PFSK-1 (cell line): ENCODE measurements around the gene DDX53.

Experiments
- FOXP2 ChIP-seq: optimal IDR thresholded peaks from 2 replicates; pipeline ENCODE3; 2011; ENCODE audit warnings: borderline replicate concordance, control low read depth, inconsistent platforms; ENCODE audit not compliant: insufficient read depth; ENCODE audit errors: extremely low read length, extremely low read depth
- POLR2AphosphoS5 ChIP-seq: IDR thresholded peaks from 2 replicates; pipeline ENCODE4 v1.6.1; 2012; ENCODE audit warnings: low read depth, mild to moderate bottlenecking, control low read depth, low read length, moderate library complexity
- REST ChIP-seq, 2 experiments: IDR thresholded peaks; 2 replicates each; pipeline versions ENCODE4 v1.6.1 to v1.8.0; 2011 to 2012; ENCODE audit warnings: low read depth in 2 of 2, low read length in 2 of 2, control low read depth in 1 of 2, inconsistent platforms in 1 of 2, mild to moderate bottlenecking in 1 of 2, moderate library complexity in 1 of 2; ENCODE audit not compliant: insufficient read depth in 1 of 2
- SIN3A ChIP-seq: IDR thresholded peaks from 2 replicates; pipeline ENCODE4 v1.6.1; 2012; ENCODE audit warnings: mild to moderate bottlenecking, low read length, moderate library complexity, borderline replicate concordance; ENCODE audit not compliant: insufficient read depth
- TAF1 ChIP-seq: IDR thresholded peaks from 2 replicates; pipeline ENCODE4 v1.6.1; 2012; ENCODE audit warnings: low read length, control low read depth, borderline replicate concordance; ENCODE audit not compliant: insufficient read depth

The DDX53 gene

GRCh38 chrX:23008431-23009099, 8.8 kb downstream of the DDX53 start:
- TF ChIP-seq REST (IDR thresholded peaks at IDR 0.05; ENCODE audit: insufficient read depth in 1 of 2, low read depth in 2 of 2, low read length in 2 of 2): no peak
- no peak for TF ChIP-seq FOXP2
- no peak for TF ChIP-seq SIN3A
- no peak for TF ChIP-seq POLR2AphosphoS5
- TF ChIP-seq TAF1: no peak

GRCh38 chrX:23012162-23012561, 12.4 kb downstream of the DDX53 start:
- TF ChIP-seq FOXP2 (no peak), SIN3A (no peak), POLR2AphosphoS5 (no peak), REST (IDR thresholded peaks at IDR 0.05; ENCODE audit: insufficient read depth in 1 of 2, low read depth in 2 of 2, low read length in 2 of 2) (no peak), TAF1 (no peak)

GRCh38 chrX:23012636-23013035, 12.9 kb downstream of the DDX53 start:
- TF ChIP-seq SIN3A (no peak), POLR2AphosphoS5 (no peak), FOXP2 (no peak), TAF1 (no peak)

- TF ChIP-seq TAF1 (no peak), FOXP2 (no peak)
Measured at GRCh38 chrX:23013366-23013765, 13.6 kb downstream of the DDX53 start.

- TF ChIP-seq FOXP2 (no peak), SIN3A (no peak), REST (IDR thresholded peaks at IDR 0.05; ENCODE audit: insufficient read depth in 1 of 2, low read depth in 2 of 2, low read length in 2 of 2) (no peak), POLR2AphosphoS5 (no peak)
Measured at GRCh38 chrX:23031600-23031999, 31.8 kb downstream of the DDX53 start.

- no peak for TF ChIP-seq FOXP2
- no peak for TF ChIP-seq SIN3A
- no peak for TF ChIP-seq POLR2AphosphoS5
- TF ChIP-seq REST (IDR thresholded peaks at IDR 0.05; ENCODE audit: insufficient read depth in 1 of 2, low read depth in 2 of 2, low read length in 2 of 2): no peak
- TF ChIP-seq TAF1: no peak
Measured at GRCh38 chrX:23035493-23035892, 35.7 kb downstream of the DDX53 start.
